GM06990 (cell line): ENCODE data around the gene CHRM5.

Experiments used
- DNase-seq: peaks from one replicate; pipeline ENCODE4 v3.0.0-alpha.2; 2011; ENCODE audit not compliant: insufficient read length; ENCODE audit errors: extremely low read depth
- H3K27me3 ChIP-seq: replicated peaks from 2 replicates; pipeline ENCODE4 v1.6.0; 2011; ENCODE audit warnings: low read length; ENCODE audit not compliant: control insufficient read depth, insufficient read depth
- H3K36me3 ChIP-seq: 2 replicates; pipeline ENCODE4 v1.5.1; 2011; ENCODE audit warnings: low read length; ENCODE audit not compliant: control insufficient read depth, insufficient read depth
- H3K4me3 ChIP-seq: replicated peaks from 2 replicates; pipeline ENCODE4 v1.5.1; 2011; ENCODE audit warnings: low read depth, mild to moderate bottlenecking, control low read depth, low read length
- TF ChIP-seq, protein P1 (sequence below): IDR thresholded peaks from 2 replicates; pipeline ENCODE4 v1.5.1; 2011; ENCODE audit warnings: low read length, control low read depth, mild to moderate bottlenecking, inconsistent platforms; ENCODE audit not compliant: insufficient read depth, poor library complexity, severe bottlenecking

The CHRM5 gene

DNA sequence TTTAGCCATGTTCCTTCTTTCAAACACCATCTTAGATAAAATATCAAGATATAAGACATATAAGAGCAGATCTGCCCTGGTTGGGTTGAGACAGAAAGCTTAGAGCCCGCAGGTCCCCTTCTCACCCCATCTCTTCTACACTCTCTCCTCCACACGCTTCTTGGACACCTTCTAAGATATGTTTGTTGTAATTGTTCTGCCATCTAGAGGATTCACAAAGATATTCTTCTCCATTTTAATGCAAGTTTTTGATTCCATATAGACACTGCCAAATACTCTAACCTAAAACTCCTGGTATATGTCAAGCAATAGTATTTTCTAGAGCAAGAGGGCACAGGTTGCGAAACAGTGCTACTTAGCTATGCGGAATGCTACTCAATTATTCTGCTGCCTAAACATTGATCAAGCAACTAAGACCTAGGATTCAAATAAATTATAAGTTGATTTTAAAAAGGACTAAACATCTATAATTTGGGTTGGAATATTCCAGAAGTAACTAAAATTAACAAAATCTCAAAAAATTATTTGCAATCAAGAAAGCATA lies 6.8 kb downstream of the CHRM5 start:
- Histone ChIP-seq H3K36me3 (no peaks in the 10 kb centered on the region), H3K4me3 (no peak overlapping the region), H3K27me3 (no peaks in the 10 kb centered on the region)
- TF ChIP-seq, protein P1, sequence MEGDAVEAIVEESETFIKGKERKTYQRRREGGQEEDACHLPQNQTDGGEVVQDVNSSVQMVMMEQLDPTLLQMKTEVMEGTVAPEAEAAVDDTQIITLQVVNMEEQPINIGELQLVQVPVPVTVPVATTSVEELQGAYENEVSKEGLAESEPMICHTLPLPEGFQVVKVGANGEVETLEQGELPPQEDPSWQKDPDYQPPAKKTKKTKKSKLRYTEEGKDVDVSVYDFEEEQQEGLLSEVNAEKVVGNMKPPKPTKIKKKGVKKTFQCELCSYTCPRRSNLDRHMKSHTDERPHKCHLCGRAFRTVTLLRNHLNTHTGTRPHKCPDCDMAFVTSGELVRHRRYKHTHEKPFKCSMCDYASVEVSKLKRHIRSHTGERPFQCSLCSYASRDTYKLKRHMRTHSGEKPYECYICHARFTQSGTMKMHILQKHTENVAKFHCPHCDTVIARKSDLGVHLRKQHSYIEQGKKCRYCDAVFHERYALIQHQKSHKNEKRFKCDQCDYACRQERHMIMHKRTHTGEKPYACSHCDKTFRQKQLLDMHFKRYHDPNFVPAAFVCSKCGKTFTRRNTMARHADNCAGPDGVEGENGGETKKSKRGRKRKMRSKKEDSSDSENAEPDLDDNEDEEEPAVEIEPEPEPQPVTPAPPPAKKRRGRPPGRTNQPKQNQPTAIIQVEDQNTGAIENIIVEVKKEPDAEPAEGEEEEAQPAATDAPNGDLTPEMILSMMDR: no peak
- no peak for DNase-seq

DNA sequence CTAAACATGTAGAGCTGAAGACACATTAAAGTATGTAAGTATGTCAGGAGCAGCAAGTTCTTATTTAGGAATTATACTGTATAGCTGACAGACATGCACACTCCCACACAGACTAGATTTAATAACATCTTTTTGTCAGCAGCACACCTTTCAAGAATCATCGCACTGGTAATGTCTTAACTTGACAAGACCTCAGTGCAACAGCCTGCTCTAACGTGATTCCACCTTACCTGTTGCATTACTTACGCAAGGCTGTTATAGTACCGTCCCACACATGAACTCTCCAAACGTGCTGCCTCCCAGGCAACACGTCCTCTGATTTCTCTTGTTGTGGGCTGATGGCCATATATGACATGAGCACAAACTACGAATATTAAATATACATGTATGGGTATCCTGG lies 11.9 kb downstream of the CHRM5 start:
- no peak for DNase-seq
- H3K36me3 ChIP-seq: no peaks in the 10 kb centered on the region
- TF ChIP-seq, protein P1: no peak

GRCh38 chr15:33982516-33982915 lies 14.2 kb downstream of the CHRM5 start:
- H3K36me3 ChIP-seq: no peaks in the 10 kb centered on the region
- no peak overlapping the region for H3K4me3 ChIP-seq
- H3K27me3 ChIP-seq: no peaks in the 10 kb centered on the region
- no peak for DNase-seq
- TF ChIP-seq, protein P1: no peak

More for the DNA sequence above, 11.9 kb downstream of the CHRM5 start:
- Histone ChIP-seq H3K4me3 (no peak overlapping the region), H3K27me3 (no peaks in the 10 kb centered on the region)

- no peak for DNase-seq
- TF ChIP-seq, protein P1: no peak
- Histone ChIP-seq H3K36me3 (no peaks in the 10 kb centered on the region), H3K4me3 (no peak overlapping the region), H3K27me3 (no peaks in the 10 kb centered on the region)
These were observed 17.0 kb downstream of the CHRM5 start for GRCh38 chr15:33985287-33985686.

DNA sequence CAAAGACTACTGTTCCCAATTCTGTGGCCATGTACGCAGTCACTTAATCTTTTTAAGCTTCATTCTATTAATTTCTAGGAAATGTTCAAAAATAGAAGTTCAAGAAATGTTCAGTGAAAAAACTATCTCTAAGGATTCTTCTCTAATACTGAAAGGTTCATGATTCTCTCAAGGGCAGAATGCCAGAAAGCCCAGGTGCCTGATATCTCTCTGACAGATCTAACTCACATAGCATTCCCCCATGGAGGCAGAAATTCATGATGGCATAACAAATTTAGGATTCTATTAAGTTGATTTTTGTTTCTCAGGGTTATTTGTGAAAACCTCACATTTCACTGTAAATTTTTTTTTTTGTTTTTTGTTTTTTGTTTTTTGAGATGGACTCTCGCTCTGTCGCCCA lies 17.5 kb downstream of the CHRM5 start:
- Histone ChIP-seq H3K27me3 (no peaks in the 10 kb centered on the region), H3K4me3 (no peak overlapping the region), H3K36me3 (no peaks in the 10 kb centered on the region)
- TF ChIP-seq, protein P1: no peak
- DNase-seq: no peak

- no peaks in the 10 kb centered on the region for H3K27me3 ChIP-seq
- no peaks in the 10 kb centered on the region for H3K36me3 ChIP-seq
- TF ChIP-seq, protein P1: no peak
- DNase-seq: no peak
- H3K4me3 ChIP-seq: no peak overlapping the region
These were observed 19.1 kb downstream of the CHRM5 start for GRCh38 chr15:33987444-33987843.
